ENCODE measurements around the gene DUSP23.

Gene DUSP23

DNA sequence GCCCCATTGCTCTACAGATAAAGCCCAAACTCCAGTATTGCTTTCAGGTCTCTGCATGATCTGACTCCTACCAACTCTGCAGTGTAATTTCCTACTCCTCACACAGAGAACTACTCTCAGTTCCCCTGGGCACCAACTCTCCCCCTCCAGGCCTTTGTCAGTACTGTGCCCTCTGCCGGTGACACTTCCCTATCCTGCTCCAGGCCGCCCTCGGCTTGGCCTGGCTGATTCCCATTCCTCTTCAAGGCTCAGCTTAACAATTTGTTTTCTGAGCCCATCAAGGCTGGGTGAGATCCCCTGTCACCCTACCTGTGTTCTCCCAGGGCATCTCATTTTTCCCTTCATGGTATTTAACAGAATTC is 48.5 kb downstream of the DUSP23 start:
- DNase-seq, result peak; percentile 89

DNA sequence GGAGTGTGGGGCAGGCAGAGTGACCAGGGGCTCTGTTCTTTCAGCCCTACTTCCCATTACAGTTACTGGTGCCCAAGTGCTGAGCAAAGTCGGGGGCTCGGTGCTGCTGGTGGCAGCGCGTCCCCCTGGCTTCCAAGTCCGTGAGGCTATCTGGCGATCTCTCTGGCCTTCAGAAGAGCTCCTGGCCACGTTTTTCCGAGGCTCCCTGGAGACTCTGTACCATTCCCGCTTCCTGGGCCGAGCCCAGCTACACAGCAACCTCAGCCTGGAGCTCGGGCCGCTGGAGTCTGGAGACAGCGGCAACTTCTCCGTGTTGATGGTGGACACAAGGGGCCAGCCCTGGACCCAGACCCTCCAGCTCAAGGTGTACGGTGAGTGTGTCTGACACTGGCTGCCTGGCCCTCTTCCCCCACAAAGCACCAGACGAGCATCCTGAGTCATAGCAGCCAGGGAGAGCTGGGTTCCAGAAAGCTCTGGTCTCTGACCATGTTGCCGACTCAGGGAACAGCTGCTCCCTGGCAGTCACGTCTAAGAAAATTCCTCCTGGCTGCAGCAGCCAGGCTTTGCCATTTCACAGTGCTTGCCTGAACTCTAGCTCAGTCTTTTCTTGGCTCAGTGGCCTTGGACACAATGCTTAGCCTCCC is 49.2 kb downstream of the DUSP23 start:
- peak; percentile 32 for DNase-seq

GRCh38 chr1:159830722-159831121 is 50.0 kb downstream of the DUSP23 start:
- no peak for DNase-seq

DNA sequence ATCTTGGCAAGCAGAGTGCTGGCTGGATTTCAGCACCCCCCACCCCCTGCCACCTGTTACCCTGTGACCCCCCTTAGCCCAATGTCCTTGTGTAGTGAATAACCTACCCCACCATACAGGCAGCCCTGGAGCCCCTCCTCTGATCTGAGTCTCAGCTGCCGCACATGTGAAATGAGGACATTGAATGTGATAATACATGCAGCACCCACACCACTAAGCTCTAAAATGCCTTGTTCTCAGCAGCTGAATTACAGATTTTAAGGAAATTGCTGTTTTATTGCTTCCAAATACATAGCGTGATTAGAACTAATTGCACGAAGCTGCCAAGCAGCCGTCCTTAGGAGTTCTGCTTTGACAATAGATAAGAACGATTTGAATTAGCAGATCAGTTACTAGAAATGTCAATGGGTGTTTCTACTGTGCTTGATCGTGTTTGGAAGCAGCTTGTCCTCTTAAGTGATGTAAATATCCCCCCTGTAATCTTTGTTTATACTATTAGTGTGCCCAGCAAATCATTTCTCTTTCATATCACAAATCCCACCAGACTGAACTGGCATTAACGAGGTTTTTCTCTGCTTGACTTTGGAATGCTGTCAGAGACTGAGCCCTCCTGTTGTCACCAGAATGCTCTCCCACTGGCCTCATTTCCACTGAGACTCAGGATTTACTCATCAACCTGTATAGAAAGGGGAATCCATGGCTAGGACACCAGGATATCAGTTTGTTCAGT is 50.8 kb downstream of the DUSP23 start:
- peak; percentile 71 for DNase-seq
